ENCODE results near the gene RRP9.

The RRP9 gene

DNA sequence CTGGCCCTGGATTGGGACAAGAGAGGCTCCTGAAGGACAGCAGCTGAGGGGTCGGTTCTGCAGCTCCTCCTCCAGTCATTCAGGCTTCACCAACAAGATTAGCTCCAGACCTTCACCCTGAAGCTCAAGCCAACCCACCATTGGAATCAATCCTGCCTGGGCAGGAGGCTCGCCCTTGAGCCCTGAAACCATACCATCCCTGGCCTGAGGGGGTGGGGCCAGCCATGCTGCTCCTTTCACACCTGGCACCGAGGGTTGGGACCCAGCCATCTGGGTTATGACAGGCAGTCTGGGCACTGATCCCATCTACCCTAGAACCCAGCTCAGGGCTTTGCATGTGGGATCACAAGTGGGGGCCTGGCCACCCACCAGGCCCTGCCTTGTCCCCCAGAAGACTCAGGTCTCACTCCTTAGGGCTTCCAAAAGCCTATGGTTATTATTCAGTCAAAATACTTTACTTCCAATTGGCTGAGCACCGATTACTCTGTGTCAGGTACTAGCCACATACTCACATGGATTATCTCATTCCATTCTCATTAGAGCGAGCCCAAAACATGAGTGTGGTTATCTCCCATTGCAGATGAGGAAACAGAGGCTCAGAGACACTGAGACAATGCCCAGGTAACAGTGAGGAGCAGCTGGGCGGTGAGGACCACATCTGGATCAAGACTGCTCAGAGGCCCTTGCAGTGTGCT is 29.0 kb upstream of the RRP9 start:
- no peak for DNase-seq

DNA sequence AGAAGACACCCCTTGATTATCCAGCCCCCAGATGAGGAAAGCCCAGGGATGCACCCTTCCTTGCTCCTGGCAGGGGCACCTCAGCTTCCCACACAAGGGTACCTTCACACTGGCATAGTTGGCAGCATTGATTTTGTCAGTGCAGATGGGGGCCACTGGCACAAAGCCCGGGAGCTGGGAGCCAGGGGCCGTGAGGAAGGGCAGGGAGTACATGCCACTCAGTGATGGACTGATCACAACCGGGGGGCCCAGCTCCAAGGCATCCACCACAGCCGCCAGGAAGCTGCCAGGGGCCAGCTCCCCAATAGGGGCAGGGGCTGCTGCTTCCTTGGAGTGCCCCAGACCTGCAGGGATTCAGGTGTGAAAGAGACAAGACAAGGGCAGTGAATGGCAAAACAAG is 28.1 kb upstream of the RRP9 start:
- DNase-seq: no peak

DNA sequence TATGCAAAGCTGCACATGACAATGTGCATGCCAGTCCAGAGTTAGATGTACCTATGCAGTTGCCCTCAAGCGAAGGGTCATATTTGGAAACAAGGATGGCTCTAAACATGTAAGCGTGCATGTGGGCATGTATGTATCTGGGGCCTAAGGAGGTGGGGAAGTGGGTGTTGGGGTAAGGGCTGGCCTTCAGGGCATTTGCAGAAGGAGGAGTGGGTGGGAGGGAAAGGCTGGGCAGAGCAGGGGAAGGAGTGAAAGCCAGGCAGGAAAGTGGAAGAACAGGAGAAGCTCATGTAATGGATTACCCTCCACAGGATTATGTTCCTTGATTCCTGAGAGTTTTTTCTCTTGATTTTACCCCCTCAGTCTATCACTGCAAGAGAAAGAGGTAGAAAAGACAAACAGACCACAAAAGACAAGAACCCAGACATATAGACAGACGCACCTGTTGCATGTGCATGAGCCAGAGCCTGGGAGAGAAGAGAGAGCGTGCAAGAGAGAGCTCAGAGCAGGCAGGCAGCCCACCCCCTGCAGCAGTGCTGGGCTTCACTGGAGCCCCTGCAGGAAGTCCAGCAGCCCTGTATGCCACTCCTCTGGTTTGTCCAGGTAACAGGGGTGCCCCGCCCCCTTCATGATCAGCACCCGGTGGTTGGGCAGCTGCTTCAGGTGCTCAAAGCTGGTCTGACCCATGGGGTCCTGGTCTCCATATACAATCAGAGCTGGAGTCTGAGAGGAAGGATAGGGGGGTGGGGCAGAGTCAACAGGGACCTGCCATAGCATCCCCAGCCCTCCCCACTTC is 27.4 kb upstream of the RRP9 start:
- no peak for DNase-seq

DNA sequence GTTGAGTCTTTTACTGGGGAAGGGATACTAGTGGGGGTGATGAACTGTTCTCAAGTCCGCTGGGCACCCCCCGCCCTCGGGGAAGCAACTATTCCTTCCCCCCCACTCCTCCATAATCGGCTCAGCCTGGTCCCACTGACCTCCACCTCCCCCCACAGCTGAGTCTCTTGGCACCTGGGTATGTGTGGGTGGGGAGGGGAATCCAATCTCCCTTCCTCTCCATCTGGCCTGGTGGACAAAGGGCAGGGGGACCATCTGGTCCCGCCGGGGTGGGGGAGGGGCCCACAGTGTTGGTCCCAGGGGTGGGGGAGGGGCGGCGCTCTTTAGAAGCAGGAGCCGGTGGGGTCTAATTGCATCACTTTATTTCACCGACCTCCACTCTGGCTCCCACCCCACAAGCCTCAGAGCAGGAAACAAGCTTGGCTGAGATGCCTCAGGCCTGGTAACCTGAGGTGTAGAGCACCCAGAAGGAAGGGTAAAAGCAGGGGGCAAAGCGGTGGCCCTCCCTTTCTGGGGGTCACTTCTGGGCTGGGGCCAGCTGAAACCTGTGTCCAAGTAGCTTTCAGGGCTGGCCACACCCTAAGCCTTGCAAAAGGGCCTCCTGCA is 26.6 kb upstream of the RRP9 start:
- DNase-seq: no peak

DNA sequence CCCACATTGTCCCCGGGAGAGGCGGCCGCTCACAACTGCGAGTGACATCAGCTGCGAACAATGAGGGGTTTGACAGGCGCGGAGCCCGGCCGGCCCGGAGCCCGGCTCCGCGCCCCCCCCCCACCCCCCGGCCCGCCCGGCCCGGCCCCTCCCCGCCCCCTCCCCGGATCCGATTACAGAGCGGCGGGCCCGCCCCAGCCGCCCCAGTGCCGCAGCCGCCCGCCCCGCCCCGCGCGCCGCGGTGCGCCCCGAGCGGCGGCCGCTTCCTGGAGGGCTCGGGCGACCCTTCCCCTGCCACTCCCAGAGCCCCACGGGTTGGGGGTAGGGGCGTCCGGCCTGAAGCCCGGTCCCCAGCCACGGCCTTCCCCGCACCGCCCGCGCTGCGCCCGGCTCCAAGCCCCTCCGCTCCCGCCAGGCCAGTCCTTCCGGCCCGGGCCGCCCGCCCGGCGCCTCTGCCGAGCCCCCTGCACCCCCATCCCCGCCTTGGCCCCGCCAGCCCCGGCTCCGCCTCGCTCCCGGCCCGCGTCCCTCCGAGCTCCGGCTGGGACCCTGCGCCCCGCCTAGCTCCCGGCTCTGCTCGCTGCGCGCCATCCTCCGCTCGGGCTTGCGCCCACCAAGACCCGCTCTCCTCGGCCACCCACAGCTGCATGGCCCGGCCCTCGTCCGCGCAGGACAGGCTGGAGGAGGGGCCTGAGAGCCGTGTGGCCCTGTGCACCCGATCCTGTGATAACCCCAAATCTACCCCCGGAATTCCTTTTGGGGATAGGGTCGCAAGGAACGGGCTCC is 25.9 kb upstream of the RRP9 start, which contains the start of gene PCBP4:
Gene PCBP4, minus strand, starts transcription at position 71 of the 786 bp plus-strand sequence. CDS start 6,214 bp downstream, outside the sequence.
- no peak for DNase-seq

DNA sequence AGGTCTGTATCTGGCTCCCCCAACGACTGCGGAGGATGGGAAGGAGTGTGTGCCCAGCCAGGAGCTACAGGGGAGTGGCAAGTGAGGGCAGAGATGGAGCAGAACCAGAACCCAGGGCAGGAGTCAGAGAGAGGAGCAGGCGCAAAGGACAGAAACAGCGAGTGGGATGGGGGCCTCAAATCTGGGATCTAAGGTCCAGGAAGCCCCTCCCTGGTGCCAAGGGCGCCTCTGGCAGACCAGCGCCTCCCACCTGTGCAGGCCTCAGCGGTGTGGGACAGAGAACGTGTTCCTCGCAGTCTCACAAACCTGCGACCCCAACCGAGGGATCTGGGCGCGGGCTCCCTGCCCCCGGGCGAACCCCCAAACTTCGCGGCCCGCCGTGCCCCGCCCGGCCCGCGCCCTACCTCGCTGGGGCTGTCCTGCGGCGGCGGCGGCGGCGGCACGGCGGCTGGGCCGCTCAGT is 25.2 kb upstream of the RRP9 start:
- DNase-seq: no peak

DNA sequence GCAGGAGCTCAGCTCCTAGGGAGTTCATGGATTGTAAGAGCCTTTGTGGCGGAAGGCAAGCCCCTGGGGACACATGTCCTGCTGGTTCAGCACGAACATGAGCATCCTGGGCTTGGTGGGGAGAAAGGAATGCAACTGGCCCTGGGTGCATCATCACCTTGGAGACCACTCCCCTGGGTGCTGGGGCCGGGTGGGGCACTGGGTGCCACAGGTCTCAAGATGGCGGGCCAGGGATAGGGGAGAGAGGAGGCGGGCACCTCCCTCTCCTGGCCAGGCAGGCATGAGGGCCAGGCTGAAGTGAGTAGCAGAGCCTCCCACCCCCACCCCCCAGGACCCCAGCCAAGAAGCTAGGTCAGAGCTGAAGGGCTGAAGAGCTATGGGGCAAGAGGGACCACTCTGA is 24.8 kb upstream of the RRP9 start:
- DNase-seq: no peak

DNA sequence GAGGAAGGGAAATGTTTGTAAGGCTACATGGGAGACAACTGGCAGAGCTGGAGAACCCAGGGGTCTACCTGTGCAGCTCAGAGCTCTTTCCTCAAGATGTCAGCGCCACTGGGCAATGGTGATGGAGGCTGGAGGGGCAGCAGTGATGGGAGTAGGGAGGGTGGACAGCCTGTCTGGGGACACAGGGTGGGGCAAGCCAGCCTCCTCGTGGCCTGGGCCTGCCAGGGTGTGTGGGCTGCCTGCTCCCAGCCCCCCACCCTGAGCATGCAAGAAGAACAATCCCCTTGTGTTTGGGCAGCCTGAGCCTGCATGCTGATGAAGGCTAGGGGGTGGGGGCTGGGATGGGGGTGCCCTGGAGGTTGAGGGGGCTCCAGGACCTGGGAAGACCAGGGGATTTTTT is 24.3 kb upstream of the RRP9 start:
- no peak for DNase-seq

DNA sequence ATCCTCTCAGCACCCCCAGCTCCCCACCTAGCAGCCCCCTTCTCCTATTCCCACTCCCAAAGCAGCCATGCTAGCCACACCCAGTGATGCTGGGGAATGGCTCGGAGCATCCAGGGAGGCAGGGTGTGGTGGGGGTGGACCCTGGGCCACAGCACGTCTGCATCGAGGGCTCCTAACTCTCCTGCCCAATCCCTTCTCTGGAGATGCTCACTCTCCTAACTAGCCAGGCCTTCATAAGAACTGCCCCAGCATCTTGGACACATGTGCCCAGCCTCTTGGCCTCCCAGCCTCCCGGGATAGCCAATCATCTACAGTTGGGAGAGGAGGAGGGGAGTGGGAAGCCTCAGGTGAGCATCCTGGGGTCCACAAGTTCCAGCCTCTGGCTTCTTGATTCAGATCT is 22.8 kb upstream of the RRP9 start:
- no peak for DNase-seq

DNA sequence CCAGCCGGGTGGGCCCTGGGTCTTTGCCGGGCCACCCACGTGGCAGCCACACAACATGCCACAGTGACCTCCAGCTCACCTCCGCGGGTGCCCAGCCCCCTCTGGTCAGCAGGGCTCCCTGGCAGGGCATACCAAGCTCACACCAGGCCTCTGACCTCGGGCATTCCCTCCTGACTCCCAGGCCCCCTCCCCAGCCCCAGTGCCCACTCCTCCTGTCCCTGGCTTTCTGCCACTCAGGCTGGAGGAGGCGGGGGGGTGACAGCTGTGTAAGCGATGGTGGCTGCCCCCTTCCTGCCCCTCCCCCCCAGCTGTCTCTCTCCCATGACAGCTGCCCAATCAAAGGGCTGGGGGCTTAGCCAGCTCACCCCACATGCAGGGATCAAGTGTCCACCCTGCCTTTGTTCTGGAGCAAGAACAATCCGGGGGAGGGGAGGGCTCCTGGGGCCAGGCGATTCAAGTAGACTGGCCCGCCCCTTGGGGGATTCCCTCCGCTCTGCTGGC is 22.3 kb upstream of the RRP9 start:
- DNase-seq: no peak

DNA sequence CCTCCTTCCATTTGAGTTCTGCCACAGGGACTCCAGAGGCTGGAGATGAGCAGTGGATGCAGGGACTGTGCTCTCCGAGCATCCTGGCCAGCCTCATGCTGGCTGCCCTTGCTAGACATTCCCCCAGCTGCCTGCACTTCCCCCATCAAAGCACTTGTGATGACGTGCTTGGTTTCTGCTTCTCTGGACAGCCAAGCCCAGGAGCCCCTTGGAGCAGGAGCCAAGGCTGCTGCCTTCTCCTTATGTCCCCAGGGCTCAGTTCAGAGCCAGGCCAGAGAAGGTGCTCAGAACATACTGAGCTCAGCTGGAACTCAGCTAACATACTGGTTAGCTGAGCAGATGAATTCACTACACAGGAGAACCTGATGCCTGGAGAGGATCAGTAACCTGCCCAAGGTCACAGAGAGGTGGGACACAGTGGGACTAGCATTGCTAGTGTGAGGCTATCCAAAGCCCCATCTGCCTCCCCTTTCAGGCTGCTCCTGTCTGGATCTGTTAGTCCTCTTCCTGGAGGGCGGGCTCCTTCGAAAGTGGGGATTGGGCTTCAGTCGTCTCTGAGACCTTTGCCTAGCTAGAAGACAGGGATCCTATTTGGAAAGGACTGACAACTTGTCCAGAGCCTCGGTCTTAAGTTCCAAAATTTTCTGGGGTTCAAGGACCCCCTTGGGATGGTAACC is 21.3 kb upstream of the RRP9 start:
- no peak for DNase-seq

DNA sequence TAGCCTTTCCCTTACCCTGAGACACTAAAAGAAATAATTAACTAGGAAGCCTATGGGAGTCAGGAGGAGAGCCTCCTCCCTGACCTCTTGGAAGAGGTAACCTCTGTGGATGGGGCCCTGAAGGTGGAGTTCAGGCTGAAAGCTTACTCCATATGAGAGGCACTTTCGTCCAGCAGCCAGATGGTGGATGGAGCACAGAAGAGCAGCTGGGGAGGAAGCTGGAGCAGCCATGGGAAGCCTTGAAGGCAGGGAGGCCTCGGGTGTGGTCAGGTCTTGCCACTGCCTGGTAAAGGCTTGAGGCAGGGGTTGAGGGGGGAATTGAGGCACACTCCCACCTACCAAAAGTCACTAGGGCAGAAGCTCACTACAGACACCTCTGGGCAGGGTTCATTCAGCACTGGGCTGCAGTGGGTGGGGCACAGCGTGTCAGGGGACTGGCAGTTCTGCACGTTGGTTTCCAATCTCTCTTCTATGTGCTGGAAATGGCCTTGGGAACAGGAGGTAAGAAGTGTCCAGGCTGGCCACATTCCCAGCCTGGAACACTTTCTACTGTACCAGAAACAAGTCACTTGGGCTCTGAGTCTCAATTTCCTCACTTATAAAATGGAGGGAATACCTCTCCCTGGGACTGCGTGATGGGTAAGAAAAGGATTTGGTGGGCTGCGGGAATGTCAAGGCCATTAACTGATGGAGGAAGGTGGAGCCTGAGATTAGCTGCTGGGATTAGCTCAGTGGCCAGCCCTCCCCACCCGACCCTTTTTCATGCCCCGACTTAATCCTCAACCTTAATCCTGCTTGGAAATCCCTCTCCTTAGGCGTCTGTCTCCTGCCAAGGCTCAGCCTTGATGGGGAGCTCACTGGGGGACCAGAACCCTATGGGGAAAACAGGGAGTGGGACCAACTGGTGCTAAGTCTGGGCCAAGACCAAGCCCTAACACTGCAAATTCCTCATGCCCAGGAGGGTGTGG is 20.2 kb upstream of the RRP9 start:
- no peak for DNase-seq

DNA sequence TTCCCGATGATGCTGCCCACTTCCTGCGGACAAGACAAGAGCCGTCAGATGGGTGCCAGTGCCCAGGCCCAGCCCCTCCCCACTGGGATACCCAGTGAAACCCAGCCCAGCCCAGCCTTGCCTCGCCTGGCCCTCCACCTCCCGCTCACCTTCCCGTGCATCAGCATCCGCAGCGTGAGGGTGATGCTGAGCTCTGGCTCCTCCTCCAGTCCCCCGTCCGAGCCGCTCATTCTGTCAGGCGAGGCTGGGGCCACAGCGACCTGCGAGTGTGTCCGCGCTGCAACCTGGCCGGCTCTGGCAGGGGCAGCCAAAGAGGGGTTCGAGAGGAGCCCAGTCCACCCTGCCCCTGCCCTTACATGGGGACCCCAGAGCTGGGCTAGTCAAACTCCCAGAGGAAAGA is 19.3 kb upstream of the RRP9 start:
- no peak for DNase-seq

DNA sequence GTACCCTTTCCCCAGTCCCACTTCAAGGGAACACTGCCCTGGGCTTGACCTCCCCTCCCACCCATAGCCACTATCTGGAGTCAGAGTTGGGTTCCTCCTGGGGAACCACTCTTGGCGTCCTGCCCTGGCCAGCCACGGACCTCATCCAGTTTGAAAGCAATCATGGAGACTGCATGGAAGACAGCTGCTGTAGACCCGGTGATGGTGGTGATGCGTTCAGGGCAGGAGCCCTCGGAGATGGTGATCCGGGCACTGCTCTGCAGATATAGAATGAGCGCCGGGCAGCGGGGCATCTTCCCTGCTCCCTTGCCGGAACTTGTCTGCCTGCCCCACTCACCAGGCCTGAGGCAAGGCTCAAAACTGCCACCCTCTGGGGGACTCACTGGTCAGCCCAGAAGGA is 18.7 kb upstream of the RRP9 start:
- DNase-seq: no peak

DNA sequence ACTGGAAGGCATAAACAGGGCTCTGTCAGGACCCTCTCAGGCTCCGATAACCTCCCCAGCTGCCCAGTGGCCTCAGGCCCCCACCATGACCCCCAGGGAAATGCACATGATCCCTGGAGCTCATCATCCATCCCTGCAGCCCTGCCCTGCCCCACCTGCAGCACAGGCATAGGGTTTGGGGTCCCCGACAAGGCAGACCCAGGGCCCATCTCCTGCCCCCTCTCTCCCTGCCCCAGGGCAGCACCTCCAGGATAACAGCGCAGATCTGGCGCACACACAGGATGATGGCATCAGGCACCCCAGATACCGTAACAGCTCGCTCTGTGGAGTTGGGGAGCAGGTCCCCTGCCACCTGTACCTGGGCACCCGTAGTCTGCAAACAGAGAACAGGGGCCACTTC is 17.9 kb upstream of the RRP9 start:
- no peak for DNase-seq

DNA sequence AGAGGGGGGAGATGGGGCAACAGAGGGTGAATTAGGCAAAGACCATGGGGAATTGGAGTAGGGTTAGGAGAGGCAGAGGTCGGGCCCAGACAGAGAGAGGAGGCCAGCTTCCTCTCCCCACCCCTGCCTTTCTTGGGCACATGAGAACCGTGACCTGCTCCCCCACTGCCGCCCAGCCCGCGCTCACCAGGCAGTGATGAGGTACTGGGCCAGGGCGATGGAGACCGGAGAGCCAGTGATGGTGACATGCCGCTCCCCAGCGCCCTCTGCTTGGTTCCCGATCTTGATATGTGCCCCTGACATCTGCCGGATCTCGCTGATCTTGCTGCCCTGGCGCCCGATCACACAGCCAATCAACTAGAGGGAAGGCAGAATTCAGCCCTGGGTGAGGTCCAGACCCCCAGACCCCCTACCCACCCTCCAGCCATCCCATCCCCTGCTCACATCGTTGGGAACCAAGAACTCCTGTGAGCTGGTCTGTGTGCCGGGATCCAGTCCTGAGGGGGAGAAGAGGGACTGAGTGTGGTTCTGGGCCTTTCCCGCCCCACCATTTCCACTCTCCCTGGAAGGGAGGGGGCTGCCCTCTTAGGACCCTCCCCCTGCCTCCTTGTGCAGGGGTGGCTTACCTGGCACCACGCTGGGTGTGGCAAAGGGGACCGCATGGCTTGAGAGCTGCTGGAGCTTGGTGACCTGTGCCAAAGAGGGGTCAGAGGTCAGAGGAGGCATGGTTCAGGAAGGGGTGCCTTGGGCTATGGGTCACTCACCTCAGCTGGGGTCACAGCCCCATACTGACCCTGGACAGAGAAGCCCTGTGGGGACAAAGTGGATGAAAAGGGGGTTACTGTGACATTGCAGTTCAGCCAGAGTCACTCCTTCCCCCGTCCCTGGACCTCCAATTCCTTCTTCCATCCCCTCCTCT is 17.2 kb upstream of the RRP9 start:
- no peak for DNase-seq

DNA sequence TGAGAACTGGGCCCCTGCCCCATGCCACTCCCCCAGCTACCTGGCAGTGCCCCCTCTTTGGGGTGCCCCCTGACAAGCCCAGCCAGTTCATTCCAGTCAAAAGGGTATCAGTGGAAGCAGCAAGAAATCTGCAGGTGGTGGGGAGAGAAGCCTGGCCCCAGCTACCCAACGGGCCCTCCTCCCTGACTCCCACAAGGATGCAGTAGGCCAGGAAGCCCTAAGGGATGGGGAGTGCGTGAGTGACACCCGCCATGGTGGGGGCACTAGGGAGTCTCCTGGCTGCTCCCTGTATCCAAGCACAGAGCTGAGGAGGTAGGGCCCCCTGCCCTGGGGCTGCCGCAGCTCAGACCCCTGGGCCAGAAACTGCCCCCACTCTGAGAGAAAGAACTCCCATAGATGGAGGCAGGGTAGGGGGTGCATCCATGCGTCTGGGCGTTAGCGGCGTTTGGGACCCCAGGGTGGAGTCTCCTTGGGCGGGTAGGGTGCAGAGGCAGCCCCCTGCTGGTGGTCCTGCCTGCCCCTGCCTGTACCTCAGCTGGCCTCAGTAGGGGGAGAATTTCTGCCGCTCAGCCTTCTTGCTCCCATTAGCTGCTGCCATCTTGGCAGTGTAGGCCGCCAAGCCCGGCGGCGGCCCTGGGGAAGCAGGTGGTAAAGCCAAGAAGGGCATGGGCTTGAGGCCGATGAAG is 16.0 kb upstream of the RRP9 start:
- DNase-seq: no peak

DNA sequence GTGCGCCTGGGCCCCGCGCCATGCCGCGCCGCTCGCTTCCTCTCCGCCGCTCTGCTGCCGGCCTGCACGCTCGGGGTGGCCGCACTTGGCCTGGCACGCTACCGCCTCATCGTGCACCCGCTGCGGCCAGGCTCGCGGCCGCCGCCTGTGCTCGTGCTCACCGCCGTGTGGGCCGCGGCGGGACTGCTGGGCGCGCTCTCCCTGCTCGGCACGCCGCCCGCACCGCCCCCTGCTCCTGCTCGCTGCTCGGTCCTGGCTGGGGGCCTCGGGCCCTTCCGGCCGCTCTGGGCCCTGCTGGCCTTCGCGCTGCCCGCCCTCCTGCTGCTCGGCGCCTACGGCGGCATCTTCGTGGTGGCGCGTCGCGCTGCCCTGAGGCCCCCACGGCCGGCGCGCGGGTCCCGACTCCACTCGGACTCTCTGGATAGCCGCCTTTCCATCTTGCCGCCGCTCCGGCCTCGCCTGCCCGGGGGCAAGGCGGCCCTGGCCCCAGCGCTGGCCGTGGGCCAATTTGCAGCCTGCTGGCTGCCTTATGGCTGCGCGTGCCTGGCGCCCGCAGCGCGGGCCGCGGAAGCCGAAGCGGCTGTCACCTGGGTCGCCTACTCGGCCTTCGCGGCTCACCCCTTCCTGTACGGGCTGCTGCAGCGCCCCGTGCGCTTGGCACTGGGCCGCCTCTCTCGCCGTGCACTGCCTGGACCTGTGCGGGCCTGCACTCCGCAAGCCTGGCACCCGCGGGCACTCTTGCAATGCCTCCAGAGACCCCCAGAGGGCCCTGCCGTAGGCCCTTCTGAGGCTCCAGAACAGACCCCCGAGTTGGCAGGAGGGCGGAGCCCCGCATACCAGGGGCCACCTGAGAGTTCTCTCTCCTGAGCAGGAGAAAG is 14.4 kb upstream of the RRP9 start:
- DNase-seq: no peak

All from NCI-H2107 (cell line).